Adrenal gland (tissue), 12 donors: Measurements from ENCODE around the gene HOXA13. TPM values are rescaled to one million over a fixed set of nuclear protein-coding genes. Genes with fewer than 3 reads are reported as not detected.
A peak's percentile ranks its signal among the peaks of the same experiment; 100 is the strongest.

Experiments used
- DNase-seq, 7 donors: peaks; one replicate each; pipeline ENCODE4 v3.0.0-alpha.2; 2019 to 2020
- H3K27ac ChIP-seq, 5 donors: fragments of 200-600 bp; sonication (generic) in 4 of 5; 1 replicate in 3 of 5; 2 replicates in 2 of 5; pipeline versions ENCODE4 v1.5.1 to v1.8.0; 2016 to 2020; ENCODE audit warnings: mild to moderate bottlenecking in 1 of 5
- H3K27me3 ChIP-seq: fragments of 200-600 bp; 2 replicates; pipeline ENCODE4 v1.8.0; 2021
- H3K36me3 ChIP-seq, 2 donors: fragments of 200-600 bp; replicated peaks in 1 of 2; 1 replicate in 1 of 2; 2 replicates in 1 of 2; pipeline versions ENCODE4 v1.5.1 to v1.8.0; 2018 to 2022
- H3K4me1 ChIP-seq, 2 donors: fragments of 200-600 bp; replicated peaks in 1 of 2; 1 replicate in 1 of 2; 2 replicates in 1 of 2; pipeline versions ENCODE4 v1.5.1 to v1.8.0; 2018 to 2021
- H3K4me3 ChIP-seq, 4 donors: fragments of 200-600 bp; sonication (generic) in 3 of 4; one replicate each; pipeline ENCODE4 v1.5.1; 2016 to 2018
- H3K9me3 ChIP-seq, 3 donors: fragments of 200-600 bp; sonication (generic) in 1 of 3; replicated peaks in 1 of 3; 1 replicate in 2 of 3; 2 replicates in 1 of 3; pipeline versions ENCODE4 v1.5.1 to v1.8.0; 2016 to 2021
- POLR2A ChIP-seq, 2 donors: fragments of 450-650 bp; IDR thresholded peaks; one replicate each; pipeline ENCODE4 v1.6.1; 2017; ENCODE audit warnings: antibody characterized with exemption in 2 of 2, mild to moderate bottlenecking in 2 of 2, moderate library complexity in 1 of 2
- WGBS, 4 donors: extraction: QIAGEN DNeasy Blood & Tissue Kit in 2 of 4; methylation state at CpG; one replicate each; pipeline versions ENCODE4 v1.1.5 to v1.1.7; 2013 to 2017; 5-methylcytosine and 5-hydroxymethylcytosine counted together
- intact Hi-C, 2 donors: fragments of 100-400 bp; cut with DNase I; formaldehyde crosslinking; loops; one replicate each; pipeline versions ENCODE4 v1.14.1 to v1.15.0; 2022 to 2023
- polyA plus RNA-seq, 3 donors: library from polyadenylated mRNA; stranded (reverse); fragments of 200-250 nt in 2 of 3; fragments of 350-450 nt in 1 of 3; fragmentation: Illumina TruSeq in 1 of 3; extraction: RNeasy Lipid Tissue Mini Kit (QIAGEN cat#74804) in 1 of 3; gene quantifications; one replicate each; pipeline ENCODE4 v1.2.3, GENCODE V29; 2013 to 2014
- total RNA-seq, 9 donors: library from RNA; depleted of rRNA in 4 of 9; stranded (reverse); fragments of >200 nt in 4 of 9; fragments of 120-200 nt in 1 of 9; fragmentation: NEBNext Ultra II Directional in 1 of 9; extraction: Animal tissue kit (Norgen Biotek cat#: 25700) in 1 of 9; gene quantifications; one replicate each; pipeline versions ENCODE4 v1.1.0 to v1.2.4, GENCODE V29; 2013 to 2023
- TF ChIP-seq, protein P1 (sequence below), 6 experiments: fragments of 450-650 bp in 4 of 6; fragments of 200-600 bp in 2 of 6; sonication (generic) in 1 of 6; IDR thresholded peaks; 1 replicate in 5 of 6; 2 replicates in 1 of 6; pipeline versions ENCODE4 v1.5.1 to v1.8.0; 2016 to 2021; ENCODE audit warnings: antibody characterized with exemption in 6 of 6, mild to moderate bottlenecking in 2 of 6, moderate library complexity in 1 of 6
- donor health status: healthy with polysubstance abuse.
- donor health status: Bipolar disorder and iron deficiency.
- donor health status: DM: yes; HTN: yes; CAD: no.
- donor health status: DM: no; HTN: no; CAD: no.
- donor health status: DM: no; HTN: no; CAD: no.
- donor health status: DM: yes; HTN: yes; CAD: no.

The HOXA13 gene
- total and polyA plus RNA-seq, 12 donors: 0.17 to 1.4 (median 0.56) TPM; not detected in 1

DNA sequence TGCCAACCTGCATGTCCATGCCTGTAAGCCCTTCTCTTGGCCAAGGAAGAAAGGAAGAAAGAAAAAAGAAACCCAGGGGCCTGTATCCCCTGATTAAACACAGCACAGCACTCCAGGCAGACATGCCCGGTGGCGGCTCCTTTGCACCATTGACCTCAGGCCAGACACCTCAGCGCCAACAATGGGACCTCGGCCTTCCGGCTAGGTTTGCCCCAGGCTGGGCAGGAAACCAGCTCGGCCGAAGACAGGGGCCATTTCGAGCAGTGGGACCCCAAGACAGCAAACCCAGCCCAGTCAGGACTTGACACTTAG is 28.6 kb downstream of the HOXA13 start:
- Histone ChIP-seq H3K4me3 (no peak overlapping the region), H3K9me3 (no peaks in the 10 kb centered on the region), H3K36me3 (no peaks in the 10 kb centered on the region), H3K4me1 (peaks cover 16 to 17% of the 10 kb centered on the region in 2 donors), H3K27me3 (peaks cover 61% of the 10 kb centered on the region), H3K27ac (no peak overlapping the region)
- WGBS, 4 donors: 53 to 59% (median 57%) methylated on average over 8 of the region's 8 CpGs
- DNase-seq: no peak
- intact Hi-C loops: no loop called here
- no peak for TF ChIP-seq POLR2A (IDR thresholded peaks at IDR 0.05)
- TF ChIP-seq, protein P1, sequence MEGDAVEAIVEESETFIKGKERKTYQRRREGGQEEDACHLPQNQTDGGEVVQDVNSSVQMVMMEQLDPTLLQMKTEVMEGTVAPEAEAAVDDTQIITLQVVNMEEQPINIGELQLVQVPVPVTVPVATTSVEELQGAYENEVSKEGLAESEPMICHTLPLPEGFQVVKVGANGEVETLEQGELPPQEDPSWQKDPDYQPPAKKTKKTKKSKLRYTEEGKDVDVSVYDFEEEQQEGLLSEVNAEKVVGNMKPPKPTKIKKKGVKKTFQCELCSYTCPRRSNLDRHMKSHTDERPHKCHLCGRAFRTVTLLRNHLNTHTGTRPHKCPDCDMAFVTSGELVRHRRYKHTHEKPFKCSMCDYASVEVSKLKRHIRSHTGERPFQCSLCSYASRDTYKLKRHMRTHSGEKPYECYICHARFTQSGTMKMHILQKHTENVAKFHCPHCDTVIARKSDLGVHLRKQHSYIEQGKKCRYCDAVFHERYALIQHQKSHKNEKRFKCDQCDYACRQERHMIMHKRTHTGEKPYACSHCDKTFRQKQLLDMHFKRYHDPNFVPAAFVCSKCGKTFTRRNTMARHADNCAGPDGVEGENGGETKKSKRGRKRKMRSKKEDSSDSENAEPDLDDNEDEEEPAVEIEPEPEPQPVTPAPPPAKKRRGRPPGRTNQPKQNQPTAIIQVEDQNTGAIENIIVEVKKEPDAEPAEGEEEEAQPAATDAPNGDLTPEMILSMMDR (IDR thresholded peaks at IDR 0.05): no peak

DNA sequence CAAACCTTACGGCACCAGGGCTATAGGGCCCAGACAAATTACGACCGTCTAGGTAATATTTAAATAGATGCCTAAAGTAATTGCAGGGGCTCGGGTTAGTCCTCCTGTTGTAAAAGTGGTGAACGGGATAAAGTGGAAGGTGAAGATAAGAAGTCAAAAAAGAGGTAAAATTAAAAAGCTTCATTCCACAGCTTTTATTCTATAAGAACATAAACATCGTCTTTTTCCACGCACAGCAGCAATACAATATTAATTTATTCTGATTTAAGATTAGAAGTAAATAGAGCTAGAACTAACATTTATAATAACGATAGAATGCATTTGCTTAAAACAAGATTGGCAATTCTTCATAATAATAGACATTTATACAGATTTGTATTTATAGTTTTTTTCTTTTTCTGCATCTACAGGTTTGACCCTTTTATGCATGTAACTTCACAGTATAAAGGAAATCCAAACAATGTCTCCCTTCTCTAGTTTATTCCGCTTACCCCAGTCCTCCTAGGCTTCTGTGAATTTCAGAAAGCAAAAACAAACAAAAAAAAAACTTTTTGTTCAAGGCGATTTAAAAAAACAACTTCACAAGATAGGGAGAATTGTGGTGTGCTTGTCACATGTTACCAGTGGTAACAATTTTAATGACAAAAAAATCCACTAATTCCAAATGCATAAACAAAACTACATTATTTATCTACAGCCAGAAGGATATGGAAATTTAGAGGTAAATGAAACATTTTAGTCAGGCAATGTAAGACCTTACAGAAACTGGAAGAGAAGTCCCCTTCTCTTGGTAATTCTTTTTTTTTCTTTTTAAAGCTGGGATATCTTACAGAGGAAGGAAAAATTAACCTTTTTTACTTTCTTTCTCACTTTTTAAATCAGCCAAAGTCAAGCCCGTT is 29.2 kb downstream of the HOXA13 start:
- Histone ChIP-seq H3K27me3 (peaks cover 66% of the 10 kb centered on the region), H3K4me1 (peaks cover 16 to 17% of the 10 kb centered on the region in 2 donors), H3K4me3 (no peak overlapping the region), H3K27ac (no peak overlapping the region), H3K36me3 (no peaks in the 10 kb centered on the region), H3K9me3 (no peaks in the 10 kb centered on the region)
- intact Hi-C loops: no loop called here
- no peak for TF ChIP-seq POLR2A (IDR thresholded peaks at IDR 0.05)
- TF ChIP-seq, protein P1 (IDR thresholded peaks at IDR 0.05): no peak
- WGBS, 4 donors: 58 to 66% (median 60%) methylated on average over 11 of the region's 11 CpGs
- DNase-seq: no peak

DNA sequence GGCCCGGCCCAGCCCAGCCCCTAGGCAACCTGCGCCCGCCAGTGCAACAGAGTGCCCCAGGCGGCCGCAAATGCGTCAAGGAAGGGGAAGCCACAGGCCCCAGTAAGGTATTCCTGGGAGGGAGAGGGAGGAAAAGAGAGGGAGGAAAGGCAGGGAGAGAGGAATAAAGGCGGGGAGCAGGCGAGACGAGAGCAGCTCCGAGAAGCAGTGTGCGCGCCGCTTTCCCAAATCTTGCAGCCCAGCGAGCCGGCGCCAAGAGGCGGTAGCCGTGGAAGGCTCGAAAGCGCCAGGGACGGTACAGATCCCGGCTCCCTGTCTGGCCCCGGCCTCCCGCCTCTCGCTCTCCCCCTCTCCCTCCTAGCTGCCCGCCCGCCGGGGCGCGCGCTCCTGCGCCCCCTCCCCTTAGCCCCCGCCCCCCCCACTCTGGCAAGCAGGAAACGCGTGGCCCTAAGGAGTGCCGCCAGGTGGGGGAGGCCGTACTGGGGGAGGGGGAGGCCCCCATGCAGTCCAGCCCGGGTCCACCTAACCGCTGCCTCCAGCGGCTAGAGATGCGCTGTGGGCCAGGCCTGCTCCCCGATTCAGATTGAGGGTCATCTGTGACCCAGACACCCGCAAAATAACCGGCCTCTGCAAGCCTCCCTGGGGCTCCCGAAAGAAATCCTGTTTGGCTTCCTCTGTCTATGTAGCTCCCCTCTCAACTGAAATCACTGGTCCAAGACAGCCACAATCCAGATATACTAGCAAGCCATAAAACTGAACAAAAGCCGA is 30.0 kb downstream of the HOXA13 start:
- no peaks in the 10 kb centered on the region for H3K36me3 ChIP-seq
- no peak overlapping the region for H3K27ac ChIP-seq
- DNase-seq: peak in 1 of 7 donors; percentile 19
- H3K9me3 ChIP-seq: no peaks in the 10 kb centered on the region
- intact Hi-C loops: loop anchor here (10.0 kb wide), 3 partner anchors 795 to 1285 kb away; no protein-coding TSS in a partner anchor
- peaks cover 17 to 23% of the 10 kb centered on the region in 2 donors for H3K4me1 ChIP-seq
- WGBS, 4 donors: 34 to 49% (median 38%) methylated on average over 16 to 46 of the region's 46 CpGs
- no peak for TF ChIP-seq POLR2A (IDR thresholded peaks at IDR 0.05)
- TF ChIP-seq, protein P1 (IDR thresholded peaks at IDR 0.05): no peak
- peaks cover 71% of the 10 kb centered on the region for H3K27me3 ChIP-seq
- no peak overlapping the region for H3K4me3 ChIP-seq

DNA sequence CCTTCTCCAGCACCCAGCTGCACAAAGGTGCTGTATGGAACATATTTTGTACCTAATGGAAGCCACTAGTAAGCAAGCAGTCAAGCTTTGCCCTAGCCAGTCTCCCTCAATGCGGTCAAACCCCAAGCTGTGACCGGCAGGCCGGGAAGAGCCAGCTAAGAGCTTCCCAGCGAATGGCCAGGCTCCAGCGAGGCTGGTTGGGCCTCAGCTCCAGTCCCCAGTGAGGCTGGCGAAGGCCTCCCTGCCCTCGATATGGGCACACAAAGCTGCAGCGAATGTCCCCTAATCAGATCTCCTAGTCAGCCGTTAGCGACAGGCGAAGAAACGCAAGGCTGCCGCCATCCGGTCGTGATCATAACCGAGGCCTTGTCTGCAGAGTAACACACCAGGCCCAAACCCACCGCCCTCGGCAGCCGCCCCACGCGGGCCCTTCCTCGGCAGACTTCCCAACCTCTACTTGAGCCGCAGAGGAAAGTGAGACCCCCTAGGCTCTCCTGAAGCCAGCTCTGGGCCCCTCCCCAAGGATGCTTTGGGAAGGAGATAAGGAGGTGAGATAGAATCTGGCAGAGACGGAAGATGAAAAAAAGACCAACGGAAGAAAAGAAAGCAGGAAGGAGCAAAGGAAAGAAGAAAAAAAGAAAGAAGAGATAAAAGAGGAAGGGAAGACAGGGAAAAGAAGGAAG is 31.5 kb downstream of the HOXA13 start:
- peaks cover 61% of the 10 kb centered on the region for H3K27me3 ChIP-seq
- H3K4me1 ChIP-seq: peaks cover 8 to 18% of the 10 kb centered on the region in 2 donors
- WGBS, 4 donors: 68 to 74% (median 69%) methylated on average over 23 to 25 of the region's 25 CpGs
- no peak overlapping the region for H3K27ac ChIP-seq
- intact Hi-C loops: loop anchor here (10.0 kb wide), 3 partner anchors 794 to 1284 kb away; no protein-coding TSS in a partner anchor
- peak in 1 of 7 donors; percentile 19 for DNase-seq
- TF ChIP-seq POLR2A (IDR thresholded peaks at IDR 0.05): no peak
- TF ChIP-seq, protein P1 (IDR thresholded peaks at IDR 0.05): no peak
- no peaks in the 10 kb centered on the region for H3K36me3 ChIP-seq
- no peak overlapping the region for H3K4me3 ChIP-seq
- no peaks in the 10 kb centered on the region for H3K9me3 ChIP-seq
